Fibroblast of mammary gland (primary cell): ENCODE measurements around the gene RASSF4.

Experiments used
- DNase-seq: peaks from one replicate; pipeline ENCODE4 v3.0.0-alpha.2; 2010; ENCODE audit warnings: low read depth
- H3K4me3 ChIP-seq: 2 replicates; pipeline ENCODE4 v1.5.1; 2011; ENCODE audit warnings: low read depth, mild to moderate bottlenecking, low read length, moderate library complexity; ENCODE audit not compliant: control insufficient read depth
- TF ChIP-seq, protein P1 (sequence below): conservative IDR thresholded peaks from 2 replicates; pipeline ENCODE4 v1.5.1; 2011; ENCODE audit warnings: low read depth, low read length, inconsistent platforms; ENCODE audit not compliant: control insufficient read depth, insufficient read depth

The RASSF4 gene

DNA sequence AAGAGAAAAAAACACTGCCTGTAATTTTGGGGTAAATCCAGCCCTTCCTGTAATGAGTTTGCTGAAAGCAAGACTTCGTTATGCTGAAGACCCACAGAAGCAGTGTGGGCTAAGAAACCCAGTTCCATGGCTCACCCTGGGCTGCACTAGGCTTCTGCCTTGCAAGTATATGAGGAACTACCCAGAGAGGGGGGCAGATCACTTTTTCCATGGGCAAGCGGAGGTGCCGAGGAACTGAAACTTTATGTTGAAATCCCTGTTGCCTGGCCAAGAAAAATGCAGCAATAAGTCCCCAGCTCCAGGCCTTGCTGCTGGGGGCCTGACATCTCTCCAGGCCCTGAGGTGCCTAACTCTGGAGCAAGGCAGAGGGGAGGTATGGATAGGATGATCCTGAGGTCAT, 8.5 kb downstream of the RASSF4 start:
- no peak overlapping the region for H3K4me3 ChIP-seq
- TF ChIP-seq, protein P1, sequence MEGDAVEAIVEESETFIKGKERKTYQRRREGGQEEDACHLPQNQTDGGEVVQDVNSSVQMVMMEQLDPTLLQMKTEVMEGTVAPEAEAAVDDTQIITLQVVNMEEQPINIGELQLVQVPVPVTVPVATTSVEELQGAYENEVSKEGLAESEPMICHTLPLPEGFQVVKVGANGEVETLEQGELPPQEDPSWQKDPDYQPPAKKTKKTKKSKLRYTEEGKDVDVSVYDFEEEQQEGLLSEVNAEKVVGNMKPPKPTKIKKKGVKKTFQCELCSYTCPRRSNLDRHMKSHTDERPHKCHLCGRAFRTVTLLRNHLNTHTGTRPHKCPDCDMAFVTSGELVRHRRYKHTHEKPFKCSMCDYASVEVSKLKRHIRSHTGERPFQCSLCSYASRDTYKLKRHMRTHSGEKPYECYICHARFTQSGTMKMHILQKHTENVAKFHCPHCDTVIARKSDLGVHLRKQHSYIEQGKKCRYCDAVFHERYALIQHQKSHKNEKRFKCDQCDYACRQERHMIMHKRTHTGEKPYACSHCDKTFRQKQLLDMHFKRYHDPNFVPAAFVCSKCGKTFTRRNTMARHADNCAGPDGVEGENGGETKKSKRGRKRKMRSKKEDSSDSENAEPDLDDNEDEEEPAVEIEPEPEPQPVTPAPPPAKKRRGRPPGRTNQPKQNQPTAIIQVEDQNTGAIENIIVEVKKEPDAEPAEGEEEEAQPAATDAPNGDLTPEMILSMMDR, result no peak
- DNase-seq, result peak; percentile 43

DNA sequence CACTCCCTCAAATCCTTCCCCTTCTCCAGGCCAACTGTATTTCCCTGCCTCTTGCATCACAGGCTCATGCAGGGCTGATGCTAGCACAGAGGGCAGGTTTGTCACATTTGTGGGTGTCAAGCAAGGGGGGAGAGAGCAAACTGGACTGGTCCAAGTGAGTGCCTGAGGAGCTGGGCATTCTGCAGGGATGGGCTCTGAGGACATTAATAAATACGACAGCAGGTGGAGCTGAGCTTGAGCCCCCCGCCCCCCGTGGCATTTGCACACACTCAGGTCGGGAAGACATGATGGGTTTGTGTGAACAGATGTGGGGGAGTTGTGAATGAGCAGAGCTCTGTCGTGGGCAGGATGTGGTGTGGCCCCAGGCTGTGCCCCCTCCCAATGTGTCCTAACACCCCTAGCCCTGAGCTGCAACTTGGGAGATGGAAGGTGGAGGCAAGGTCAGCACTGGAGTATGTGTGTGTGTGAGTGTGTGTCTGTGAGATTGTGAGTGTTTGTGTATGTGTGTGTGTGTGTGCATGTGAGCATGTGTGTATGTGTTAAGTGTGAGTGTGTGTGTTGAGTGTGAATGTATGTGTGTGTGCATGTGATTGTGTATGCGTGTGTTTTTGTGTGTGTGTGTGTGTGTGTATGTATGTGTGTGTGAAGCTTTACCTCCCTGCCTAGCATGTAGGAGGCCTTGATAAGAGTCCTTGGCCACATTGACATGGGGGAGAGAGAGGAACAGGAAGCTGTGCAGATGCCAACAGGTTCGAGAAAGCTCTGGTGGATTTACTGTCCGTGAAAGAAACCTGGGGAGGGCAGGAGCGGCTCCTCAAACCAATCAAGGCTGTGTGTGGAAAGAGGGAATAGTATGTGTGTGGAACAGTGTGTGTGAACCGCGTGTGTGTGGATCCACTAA, 9.1 kb downstream of the RASSF4 start:
- no peak overlapping the region for H3K4me3 ChIP-seq
- DNase-seq, result no peak
- TF ChIP-seq, protein P1, result no peak

DNA sequence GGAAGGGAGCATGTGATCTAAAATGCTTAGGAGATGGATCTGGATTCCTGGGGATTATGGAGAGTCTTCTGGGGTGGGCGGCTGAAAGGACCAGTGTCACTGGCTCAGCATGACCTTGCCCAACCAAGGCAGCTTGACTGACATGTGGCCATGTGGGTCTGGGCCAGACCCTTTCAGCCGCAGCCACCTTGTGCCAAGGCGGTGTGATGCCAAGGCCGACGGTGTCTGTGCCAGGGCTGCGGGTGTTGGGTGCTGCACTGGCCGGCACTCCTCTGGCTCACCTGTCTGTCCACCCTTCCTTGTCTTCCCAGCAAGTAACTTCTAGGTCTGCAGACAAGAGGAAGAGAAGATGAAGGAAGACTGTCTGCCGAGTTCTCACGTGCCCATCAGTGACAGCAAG, 10.3 kb downstream of the RASSF4 start:
- DNase-seq, result no peak
- no peak overlapping the region for H3K4me3 ChIP-seq
- TF ChIP-seq, protein P1, result no peak

DNA sequence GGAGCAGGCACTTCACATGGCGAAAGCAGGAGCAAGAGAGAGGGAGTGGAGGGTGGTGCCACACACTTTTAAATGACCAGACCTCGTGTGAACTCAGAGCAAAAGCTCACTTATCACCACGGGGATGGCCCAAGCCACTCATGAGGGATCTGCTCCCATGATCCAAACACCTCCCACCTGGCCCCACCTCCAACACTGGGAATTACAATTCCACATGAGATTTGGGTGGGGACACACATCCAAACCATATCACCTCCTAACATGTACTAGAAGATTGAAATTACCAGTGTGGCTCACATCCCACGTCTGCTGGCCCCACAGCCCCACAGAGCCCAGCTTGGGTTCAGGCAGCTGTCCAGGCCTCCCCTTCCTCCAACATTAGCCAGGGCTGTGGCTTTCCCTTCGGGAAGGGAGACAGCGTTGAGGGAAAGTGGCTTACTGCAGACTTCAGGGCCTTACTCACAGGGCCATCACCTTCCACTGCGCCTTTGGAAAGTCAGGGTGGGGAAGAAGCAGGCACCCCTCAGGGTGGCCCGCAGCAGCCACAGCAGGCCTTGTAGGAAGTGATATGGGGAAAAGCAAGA, 11.3 kb downstream of the RASSF4 start:
- DNase-seq, result no peak
- TF ChIP-seq, protein P1, result no peak
- H3K4me3 ChIP-seq, result no peak overlapping the region

DNA sequence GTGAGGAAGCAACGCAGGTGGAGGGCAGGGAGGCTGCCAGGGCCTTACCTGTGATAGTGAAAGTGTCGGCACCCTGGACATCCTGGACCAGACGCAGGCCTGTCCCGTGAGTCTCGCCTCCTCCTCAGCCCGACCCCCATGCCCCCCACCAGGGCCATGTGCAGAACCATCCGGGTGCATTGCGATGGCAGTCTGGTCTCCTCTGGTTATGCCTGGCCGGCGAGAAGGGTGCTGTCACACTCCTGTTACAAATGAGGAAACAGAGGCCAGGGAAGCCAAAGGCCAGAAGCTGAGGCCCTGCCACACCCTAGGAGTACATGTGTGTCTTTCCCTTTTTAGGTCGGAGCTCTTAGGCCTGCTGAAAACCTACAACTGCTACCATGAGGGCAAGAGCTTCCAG, 11.8 kb downstream of the RASSF4 start:
- H3K4me3 ChIP-seq, result no peak overlapping the region
- no peak for DNase-seq
- TF ChIP-seq, protein P1, result no peak

DNA sequence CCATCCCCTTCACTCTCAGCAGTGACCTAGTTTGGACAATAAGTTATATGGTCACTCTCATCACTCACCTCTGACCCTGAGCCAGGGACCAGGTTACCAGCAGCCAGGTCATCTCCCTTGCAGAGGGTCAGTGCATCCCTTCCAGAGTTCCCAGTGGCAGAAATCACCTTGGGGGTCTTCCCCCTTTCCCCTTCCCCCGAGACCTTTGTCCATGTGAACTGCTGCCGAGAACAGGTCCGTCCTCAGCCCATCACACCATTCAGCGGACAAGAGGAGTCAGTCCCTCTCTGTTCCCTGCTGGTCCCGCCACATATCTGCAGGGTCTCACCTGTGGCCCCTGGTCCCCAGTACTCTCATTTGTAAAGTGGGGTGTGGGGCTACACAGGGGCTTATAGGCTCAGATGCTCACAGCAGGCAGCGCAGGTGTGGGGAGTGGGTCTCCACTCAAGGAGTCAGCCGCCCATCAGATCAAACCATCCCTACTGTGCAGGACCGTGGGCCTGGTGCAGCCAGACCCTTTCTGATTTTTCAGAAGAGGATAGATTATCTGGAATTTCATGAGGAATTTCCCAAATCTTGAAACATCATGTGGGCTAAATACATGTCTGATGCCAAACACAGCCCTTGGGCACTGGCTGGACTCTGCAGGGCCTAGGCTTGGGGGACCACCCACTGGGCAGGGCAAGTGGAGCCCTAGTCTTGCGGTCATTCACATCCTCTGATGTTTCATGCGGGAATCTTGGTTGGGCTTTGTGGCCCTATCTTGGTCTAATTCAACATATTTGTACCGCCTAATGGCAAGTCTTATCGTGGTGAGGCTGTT, 12.5 kb downstream of the RASSF4 start:
- DNase-seq, result no peak
- TF ChIP-seq, protein P1, result no peak
- no peak overlapping the region for H3K4me3 ChIP-seq
